GM21619 (cell line): ENCODE data around the gene TTN.
A peak's percentile ranks its signal among the peaks of the same experiment; 100 is the strongest.

Experiments used
- ATAC-seq: cut with Tn5 transposase; IDR thresholded peaks from one replicate; pipeline ENCODE4 v1.9.1; 2021; ENCODE audit not compliant: unreplicated experiment

Gene TTN

DNA sequence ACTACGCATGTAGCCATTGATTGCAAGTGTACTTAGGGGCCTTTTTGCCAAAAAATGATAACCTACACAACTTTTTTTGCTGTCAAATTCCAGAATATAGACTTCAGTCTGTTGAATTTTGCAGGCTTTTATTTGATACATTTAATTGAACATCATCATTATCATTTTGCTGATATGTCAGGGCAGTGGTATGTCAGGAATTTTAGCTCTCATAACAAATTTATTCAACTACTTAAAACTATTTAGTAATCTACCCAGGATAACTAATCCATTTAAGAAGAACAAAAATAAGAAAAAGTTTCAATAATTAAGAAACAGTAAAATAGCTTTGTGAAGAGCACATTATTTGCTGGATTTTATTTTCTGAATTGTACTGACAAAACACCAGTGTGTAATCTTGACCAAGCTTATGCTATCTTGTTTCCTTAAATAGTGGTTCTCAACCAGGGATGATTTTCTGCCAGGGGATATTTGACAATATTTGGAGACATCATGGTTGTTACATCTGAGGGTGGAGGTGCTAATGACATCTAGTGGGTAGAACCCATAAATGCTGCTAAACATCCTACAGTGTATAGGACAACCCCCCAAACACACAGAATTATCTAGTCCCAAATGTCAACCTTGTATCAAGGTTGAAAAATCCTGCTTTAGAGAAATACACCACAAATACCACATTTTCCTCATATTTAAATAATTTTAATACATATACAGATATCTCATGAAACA lies 12.1 kb upstream of the TTN start:
- ATAC-seq = no peak

GRCh38 chr2:178811901-178812300 lies 4.7 kb upstream of the TTN start:
- ATAC-seq = no peak

DNA sequence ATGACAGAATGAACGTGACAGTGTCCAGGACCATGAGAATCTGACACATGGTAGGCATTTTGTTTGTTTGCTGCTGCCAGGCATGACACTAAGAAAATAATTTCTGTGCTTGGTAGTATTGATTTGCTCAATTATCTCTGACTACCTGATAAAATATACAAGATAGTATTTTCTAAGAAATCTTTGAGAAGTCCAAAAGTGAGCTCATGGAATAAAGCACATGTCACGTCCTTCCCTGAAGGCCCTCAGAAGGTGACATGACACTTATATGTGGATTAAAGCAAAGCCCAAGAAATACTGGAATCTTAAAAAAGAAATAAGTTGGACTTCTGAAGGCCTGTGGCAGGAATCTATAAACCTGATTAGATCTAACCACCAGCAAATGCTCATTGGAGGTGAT lies 3.8 kb upstream of the TTN start:
- no peak for ATAC-seq

DNA sequence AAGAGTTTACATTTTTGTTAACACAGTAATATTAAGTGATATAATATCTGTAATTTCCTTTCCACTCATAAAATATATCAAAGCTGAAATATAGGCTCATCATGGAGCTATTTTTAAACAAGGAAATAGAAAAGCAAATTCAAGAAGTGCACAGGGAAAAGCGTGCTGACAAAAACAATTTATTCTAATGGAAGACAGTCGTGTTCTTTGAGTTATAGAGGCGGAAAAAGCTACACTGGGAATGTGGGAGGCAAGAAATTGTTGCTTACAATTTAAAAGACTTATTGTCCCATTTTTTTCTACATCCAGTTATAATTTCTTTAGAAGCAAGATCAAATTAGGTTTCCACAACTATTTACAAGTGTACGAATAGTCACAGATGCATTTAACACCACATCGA lies 3.2 kb upstream of the TTN start:
- ATAC-seq = no peak

DNA sequence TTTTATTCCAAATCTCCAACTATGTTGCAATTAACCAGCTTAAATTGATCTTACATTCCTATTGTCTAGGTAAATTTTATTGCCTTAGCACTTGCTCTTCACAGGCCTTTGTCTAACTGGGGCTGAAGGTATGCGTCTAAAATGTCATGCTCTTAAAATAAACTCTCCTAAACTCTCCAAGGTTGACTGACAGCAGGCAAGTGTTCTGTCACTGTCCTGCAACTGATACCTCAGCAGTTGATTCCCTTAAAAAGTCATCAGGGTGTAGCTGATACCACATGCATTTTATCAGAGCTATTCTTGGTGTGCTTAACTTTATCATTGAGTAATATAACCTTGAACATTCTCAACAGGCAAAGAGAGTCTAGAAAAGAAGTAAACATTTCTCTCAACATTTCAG lies 680 bp downstream of the TTN start:
- ATAC-seq = no peak

DNA sequence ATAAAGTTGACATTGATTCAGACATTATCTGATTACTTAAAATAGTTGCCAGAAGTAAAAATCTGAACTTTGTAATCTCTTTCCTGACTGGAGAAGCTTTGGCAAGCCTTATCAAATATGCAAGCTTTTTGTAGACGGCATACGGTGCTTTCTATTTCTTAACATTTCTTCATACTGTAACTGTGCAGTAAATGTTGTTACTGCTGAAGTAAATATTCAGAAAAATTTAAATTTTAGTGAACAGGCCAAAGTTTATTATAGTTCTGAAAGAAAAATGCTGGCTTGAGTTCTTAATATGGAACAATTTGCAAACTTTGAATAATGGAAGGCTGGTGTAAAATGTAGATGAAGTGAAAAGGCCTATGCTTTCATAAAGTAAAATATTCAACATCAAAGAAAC lies 1.8 kb downstream of the TTN start:
- no peak for ATAC-seq

GRCh38 chr2:178804791-178805190 lies 2.4 kb downstream of the TTN start:
- peak; percentile 82 for ATAC-seq

GRCh38 chr2:178800510-178800909 lies 6.7 kb downstream of the TTN start:
- ATAC-seq = no peak

DNA sequence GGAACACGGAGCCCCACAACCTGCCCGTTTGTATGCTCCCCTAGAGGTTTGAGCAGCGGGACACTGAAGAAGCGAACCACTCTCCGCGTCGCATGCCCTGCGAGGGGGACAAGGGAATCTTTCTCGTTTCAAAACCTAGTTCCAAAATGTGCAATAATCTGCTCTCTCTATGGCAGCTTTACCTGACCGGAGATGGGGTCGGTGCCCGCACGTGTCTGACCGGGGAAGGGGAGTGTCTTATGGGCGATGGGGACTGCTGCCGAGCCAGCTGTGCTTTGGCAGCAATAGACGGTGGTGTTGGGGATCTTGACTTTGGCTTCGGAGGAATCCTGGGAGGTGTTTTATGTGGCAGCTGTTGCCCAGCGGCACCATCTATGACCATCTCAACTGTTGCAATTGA lies 7.9 kb downstream of the TTN start:
- no peak for ATAC-seq

GRCh38 chr2:178796079-178796677 lies 11.0 kb downstream of the TTN start:
- ATAC-seq = no peak

DNA sequence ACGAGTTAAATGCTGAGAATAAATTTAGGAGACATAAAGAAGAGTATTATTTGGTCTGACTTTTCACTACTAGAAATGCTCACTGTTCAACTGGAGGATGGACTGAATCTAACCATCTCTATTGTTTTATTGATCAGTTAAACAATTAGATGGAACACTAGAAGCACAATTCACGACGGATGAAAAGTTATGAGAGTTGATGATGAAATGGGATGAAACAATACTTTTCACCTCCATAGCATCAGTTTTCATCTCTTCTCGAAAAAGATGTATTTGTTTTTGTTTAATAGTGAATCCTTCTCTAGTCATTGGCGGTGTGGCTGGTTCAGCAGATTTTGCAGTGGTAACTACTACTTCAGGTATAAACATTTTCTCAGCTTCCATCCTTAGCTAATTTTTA lies 19.3 kb downstream of the TTN start:
- ATAC-seq = no peak

- no peak for ATAC-seq
Measured at GRCh38 chr2:178787155-178787554, 20.1 kb downstream of the TTN start.

- ATAC-seq = no peak
Measured at GRCh38 chr2:178783889-178784288, 23.3 kb downstream of the TTN start.

- peak; percentile 85 for ATAC-seq
Measured at GRCh38 chr2:178782236-178782635, 25.0 kb downstream of the TTN start.

GRCh38 chr2:178777577-178777976 lies 29.6 kb downstream of the TTN start:
- no peak for ATAC-seq

DNA sequence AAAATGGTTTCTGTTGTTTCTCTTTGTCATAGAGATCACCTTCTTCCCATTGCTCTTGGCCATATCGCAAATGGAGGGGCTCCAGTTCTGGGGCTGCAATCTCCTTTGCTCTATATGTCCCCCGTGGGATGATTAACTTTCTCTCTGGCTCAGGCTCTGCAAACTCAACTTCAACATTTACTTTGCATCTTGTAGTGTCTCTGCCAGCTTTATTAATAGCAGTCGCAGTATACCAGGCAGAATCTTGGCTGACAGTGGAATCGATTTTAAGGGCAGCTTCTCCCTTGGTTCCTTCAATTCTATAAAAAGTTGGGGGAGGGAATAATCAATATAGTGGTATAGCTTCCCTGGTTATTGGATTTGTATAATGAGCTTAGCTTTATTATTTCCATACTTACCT lies 30.5 kb downstream of the TTN start:
- ATAC-seq = no peak

GRCh38 chr2:178775975-178776374 lies 31.2 kb downstream of the TTN start:
- no peak for ATAC-seq

GRCh38 chr2:178770518-178770917 lies 36.7 kb downstream of the TTN start:
- ATAC-seq = no peak

DNA sequence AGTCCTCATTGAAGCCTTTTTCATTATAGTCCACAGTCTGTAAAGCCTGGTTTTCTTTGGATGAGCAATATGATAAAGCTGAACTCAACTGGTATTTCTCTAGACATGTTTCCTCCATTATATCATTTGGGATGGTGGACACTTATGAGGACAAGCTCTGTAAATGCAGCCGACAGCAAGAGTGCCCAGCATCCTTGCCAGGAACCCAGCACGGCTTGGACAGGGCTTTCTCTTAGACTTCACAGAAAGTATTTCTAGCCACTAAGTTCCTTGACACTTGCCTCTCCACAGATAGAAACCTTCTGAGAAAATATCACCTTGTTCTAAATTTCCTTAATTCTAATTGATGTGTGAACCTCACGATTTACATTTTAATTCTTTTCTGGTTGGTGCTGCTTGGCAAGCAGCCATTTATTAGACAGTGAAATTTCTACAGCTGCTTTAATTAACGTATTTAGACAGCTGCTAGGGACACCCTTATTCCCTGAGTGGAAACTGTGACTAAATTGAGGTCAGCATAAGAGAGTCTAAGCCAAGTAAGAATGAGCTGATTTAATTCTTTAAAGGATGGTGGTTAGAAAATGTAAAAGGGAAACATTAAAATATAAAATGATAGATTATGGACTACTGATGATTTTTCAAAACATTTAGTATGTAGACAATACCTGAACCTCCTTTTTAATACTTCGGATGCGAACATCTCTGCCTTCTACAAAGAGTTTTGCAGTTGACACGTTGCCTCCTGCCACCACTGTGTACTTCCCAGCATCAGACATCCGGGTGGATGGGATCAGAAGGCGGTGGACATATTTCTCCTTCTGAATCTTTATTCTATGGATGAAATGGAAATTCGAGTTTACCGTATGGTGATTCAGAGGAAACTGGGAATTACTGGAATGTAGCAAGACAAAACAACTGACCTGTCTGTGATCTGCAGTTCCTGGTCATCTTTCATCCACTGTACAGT lies 39.8 kb downstream of the TTN start:
- ATAC-seq = no peak

GRCh38 chr2:178764097-178764496 lies 43.1 kb downstream of the TTN start:
- ATAC-seq = no peak

- peak; percentile 67 for ATAC-seq
Measured at GRCh38 chr2:178761759-178762371, 45.4 kb downstream of the TTN start.
